HFFc6 (cell line): ENCODE data around the gene TBC1D7. TPM values are rescaled to one million over a fixed set of nuclear protein-coding genes. Genes with fewer than 3 reads are reported as not detected.

Source experiments
- DNase-seq: peaks from one replicate; pipeline ENCODE4 v3.0.0-alpha.2; 2018
- H3K27ac Mint-ChIP-seq: 2 replicates; pipeline ENCODE4 v1.8.0; 2020; ENCODE audit warnings: mild to moderate bottlenecking, mixed read lengths
- H3K27me3 Mint-ChIP-seq: 2 replicates; pipeline ENCODE4 v1.8.0; 2021; ENCODE audit warnings: mild to moderate bottlenecking, moderate library complexity, mixed read lengths; ENCODE audit not compliant: insufficient read depth
- H3K36me3 Mint-ChIP-seq: 2 replicates; pipeline ENCODE4 v1.8.0; 2021; ENCODE audit warnings: low read depth, mixed read lengths
- H3K4me1 Mint-ChIP-seq: 2 replicates; pipeline ENCODE4 v1.8.0; 2020; ENCODE audit warnings: low read depth, mixed read lengths
- H3K4me3 Mint-ChIP-seq: 2 replicates; pipeline ENCODE4 v1.8.0; 2020; ENCODE audit warnings: mild to moderate bottlenecking, moderate library complexity, mixed read lengths
- H3K9me3 Mint-ChIP-seq: 2 replicates; pipeline ENCODE4 v1.8.0; 2020; ENCODE audit warnings: mild to moderate bottlenecking, mixed read lengths
- total RNA-seq, 6 experiments: library from RNA; stranded (reverse); fragmentation: NEBNext Ultra II Directional; extraction: Animal tissue kit (Norgen Biotek cat#: 25700); gene quantifications; 2 replicates in 1 of 6; 3 replicates in 5 of 6; pipeline ENCODE4 v1.2.3, GENCODE V29; 2021
- TF ChIP-seq, protein P1 (sequence below): fragments of 200-600 bp; sonication (generic); IDR thresholded peaks from 2 replicates; pipeline ENCODE4 v1.5.0; 2021; ENCODE audit warnings: antibody characterized with exemption, mild to moderate bottlenecking

Gene TBC1D7
- total RNA-seq, 6 experiments from 2014 or later = 11.5 to 15.1 (median 14.6) TPM

- TF ChIP-seq, protein P1, sequence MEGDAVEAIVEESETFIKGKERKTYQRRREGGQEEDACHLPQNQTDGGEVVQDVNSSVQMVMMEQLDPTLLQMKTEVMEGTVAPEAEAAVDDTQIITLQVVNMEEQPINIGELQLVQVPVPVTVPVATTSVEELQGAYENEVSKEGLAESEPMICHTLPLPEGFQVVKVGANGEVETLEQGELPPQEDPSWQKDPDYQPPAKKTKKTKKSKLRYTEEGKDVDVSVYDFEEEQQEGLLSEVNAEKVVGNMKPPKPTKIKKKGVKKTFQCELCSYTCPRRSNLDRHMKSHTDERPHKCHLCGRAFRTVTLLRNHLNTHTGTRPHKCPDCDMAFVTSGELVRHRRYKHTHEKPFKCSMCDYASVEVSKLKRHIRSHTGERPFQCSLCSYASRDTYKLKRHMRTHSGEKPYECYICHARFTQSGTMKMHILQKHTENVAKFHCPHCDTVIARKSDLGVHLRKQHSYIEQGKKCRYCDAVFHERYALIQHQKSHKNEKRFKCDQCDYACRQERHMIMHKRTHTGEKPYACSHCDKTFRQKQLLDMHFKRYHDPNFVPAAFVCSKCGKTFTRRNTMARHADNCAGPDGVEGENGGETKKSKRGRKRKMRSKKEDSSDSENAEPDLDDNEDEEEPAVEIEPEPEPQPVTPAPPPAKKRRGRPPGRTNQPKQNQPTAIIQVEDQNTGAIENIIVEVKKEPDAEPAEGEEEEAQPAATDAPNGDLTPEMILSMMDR = no peak
- peaks cover 27% of the 10 kb centered on the region for H3K4me1 Mint-ChIP-seq
- H3K27ac Mint-ChIP-seq = no peak overlapping the region
- H3K4me3 Mint-ChIP-seq = no peak overlapping the region
- no peaks in the 10 kb centered on the region for H3K36me3 Mint-ChIP-seq
- no peak for DNase-seq
- no peaks in the 10 kb centered on the region for H3K9me3 Mint-ChIP-seq
- H3K27me3 Mint-ChIP-seq = peaks cover 5% of the 10 kb centered on the region
Measured at GRCh38 chr6:13274707-13275434, 53.5 kb downstream of the TBC1D7 start.

- TF ChIP-seq, protein P1 = no peak
- Mint-ChIP-seq H3K36me3 (no peaks in the 10 kb centered on the region), H3K9me3 (no peaks in the 10 kb centered on the region), H3K4me3 (no peak overlapping the region), H3K27ac (no peak overlapping the region), H3K4me1 (peaks cover 27% of the 10 kb centered on the region), H3K27me3 (peaks cover 5% of the 10 kb centered on the region)
- DNase-seq = no peak
Measured at GRCh38 chr6:13273931-13274706, 54.2 kb downstream of the TBC1D7 start.

- TF ChIP-seq, protein P1 = no peak
- Mint-ChIP-seq H3K4me1 (peaks cover 27% of the 10 kb centered on the region), H3K9me3 (no peaks in the 10 kb centered on the region), H3K27me3 (peaks cover 5% of the 10 kb centered on the region), H3K36me3 (no peaks in the 10 kb centered on the region), H3K27ac (no peak overlapping the region), H3K4me3 (no peak overlapping the region)
- no peak for DNase-seq
Measured at GRCh38 chr6:13273202-13273930, 55.0 kb downstream of the TBC1D7 start.

DNA sequence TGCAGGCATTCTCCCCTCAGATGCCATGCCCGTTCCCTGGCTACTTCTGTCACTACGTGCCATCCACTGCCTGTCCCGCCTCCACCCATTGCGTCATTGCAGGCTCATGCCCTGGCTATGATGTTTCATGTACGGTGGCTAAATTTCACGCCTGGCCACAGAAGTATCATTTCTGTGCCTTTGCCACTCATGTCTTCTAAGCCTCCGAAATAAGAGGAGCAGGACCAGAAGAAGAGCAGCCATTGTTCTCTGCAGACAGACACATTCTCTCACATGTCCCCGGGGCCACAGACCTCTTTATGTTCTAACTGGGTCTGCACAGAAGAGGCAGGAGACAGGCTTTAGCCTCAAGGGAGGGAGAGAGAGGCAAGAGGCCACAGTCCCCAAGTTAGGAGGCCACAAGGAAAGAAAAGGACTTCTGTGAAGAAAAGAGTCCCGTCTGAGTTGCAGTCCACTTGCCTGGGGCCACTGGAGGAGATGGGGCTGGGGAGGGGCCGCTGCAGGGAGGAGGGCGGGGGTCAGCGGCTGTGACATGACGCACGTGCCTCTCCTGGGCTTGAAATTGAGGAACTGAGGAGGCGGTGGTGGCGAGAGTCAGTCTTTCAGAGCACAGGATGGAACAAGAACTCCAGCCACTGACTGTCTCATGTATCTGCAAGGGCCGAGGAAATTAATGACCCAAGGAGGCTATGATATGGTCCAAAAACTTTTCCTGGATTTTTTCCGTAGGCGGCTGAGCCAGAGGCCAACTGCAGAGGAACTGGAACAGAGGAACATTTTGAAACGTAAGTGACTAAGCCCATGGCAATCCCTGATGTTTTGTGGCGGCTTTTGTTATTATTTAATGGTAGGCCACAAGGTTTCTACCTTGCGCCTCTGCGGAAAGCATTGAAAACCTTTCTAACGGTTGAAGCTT, 55.9 kb downstream of the TBC1D7 start:
- TF ChIP-seq, protein P1 = no peak
- DNase-seq = no peak
- H3K27ac Mint-ChIP-seq = no peak overlapping the region
- H3K4me3 Mint-ChIP-seq = no peak overlapping the region
- H3K36me3 Mint-ChIP-seq = no peaks in the 10 kb centered on the region
- H3K27me3 Mint-ChIP-seq = peaks cover 2% of the 10 kb centered on the region; the same call in 1 of the 2 replicates
- no peaks in the 10 kb centered on the region for H3K9me3 Mint-ChIP-seq
- H3K4me1 Mint-ChIP-seq = peaks cover 23% of the 10 kb centered on the region
